Fibroblast of gingiva (primary cell): Measurements from ENCODE around the gene CYP39A1.
A peak's percentile ranks its signal among the peaks of the same experiment; 100 is the strongest.
"Not testable (repeated sequence)": the region's sequence is repeated elsewhere in the genome, so short reads cannot be mapped to it uniquely, and the experiment has no call there.

Experiments used
- DNase-seq: peaks from one replicate; pipeline ENCODE4 v3.0.0-alpha.2; 2011; ENCODE audit warnings: low read depth

Gene CYP39A1

DNA sequence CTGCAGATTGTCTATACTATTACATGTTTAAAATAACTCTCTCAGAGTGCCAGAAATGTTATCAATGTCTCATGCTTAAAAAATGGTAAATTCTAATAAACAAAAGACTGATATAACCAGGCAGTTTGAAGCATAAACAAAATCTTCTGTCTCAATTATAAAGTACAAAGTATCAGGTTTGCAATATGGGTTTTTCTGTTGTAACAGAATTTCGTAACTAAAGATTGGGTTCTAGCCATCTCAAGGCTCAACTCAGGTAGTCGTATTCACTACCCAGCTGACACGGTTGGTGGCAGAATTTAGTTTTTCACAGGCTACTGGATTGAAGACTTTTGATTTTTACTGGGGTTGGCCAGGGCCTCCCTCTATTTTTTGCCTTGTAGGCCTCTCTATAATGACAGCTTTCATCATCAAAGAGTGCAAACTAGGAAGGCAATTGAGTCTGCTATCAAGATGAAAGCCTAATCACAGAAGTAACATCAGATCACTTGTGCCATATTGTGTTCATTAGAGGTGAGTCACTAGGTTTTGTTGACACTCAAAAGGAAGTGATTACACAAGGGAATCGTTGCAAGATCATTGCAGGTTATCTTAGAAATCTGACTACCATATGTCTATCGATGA lies 3.6 kb downstream of the CYP39A1 start:
- DNase-seq, result peak; percentile 35

- not testable (repeated sequence) for DNase-seq
Measured at GRCh38 chr6:46648108-46648507, 4.5 kb downstream of the CYP39A1 start.

DNA sequence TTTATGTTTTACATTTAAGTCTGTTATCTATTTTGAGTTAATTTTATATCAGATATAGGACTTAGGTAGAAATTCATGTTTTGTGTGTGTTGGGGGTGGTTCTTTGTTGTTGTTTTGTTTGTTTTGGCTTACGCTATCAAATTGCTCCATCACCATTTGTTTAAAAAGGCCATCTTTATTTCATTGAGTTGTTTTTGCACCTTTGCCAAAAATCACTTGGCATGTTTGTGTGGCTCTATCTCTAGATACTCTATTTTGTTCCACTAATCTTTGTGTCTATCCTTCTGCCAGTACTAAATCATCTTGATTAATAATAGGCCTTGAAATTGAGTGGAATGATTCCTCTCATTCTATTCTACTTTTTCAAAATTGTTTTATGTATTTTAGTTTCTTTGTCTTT lies 7.4 kb downstream of the CYP39A1 start:
- DNase-seq, result no peak

DNA sequence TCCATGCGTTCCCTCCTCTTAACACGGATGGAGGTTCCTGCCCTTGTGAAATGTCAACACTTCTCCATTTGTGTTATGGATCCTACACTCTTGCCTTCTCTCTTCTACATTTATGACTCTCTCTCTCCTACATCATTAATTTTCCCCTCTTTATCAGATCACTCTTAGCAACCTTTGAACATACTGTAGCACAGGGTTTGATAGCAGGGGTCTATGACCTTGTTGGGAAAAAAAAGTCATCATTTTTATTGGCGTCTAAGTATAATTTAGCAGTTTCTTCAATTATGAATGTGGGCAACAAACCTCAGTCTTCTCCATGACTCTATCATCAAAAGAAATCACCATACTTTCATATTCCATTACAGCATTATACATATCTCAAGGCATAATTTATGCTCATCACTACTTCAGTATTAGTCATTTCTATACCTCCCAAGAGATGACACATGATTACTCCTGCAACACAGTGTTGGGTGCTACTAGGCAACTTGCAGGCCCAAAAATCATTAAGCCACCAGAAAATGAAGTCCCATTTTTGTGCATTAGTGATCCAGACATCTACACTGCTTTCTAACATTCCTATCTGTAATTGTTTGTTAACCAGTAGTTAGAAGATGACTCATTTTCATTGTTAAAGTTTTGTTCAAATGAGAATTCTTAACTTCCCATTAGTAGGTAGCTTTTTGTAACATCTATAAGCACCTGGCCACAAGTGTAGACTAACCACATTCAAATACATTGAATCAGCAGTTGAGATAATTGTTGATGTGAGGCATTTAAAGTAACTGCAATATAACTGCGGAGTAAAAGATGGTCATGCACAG lies 9.5 kb downstream of the CYP39A1 start:
- no peak for DNase-seq

GRCh38 chr6:46638650-46639049 lies 14.0 kb downstream of the CYP39A1 start:
- no peak for DNase-seq

DNA sequence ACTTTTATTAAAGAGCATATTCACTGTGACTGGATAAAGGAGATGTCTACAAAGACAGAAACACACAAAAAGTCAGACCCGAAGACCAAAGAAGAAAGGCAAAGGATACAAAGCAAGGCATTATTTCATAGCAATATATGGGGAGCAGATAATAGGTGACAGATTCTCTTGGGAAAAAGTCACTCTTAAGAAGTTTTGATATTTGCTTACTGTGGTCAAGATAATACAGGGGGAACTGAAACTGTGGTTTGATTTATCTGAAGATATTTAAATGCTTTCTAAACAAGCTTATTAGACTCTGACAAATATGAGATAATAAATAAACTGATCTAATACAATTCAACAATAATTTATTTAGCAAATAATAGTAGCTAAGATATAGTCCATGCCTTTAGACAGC lies 14.7 kb downstream of the CYP39A1 start:
- DNase-seq, result no peak

GRCh38 chr6:46637145-46637544 lies 15.5 kb downstream of the CYP39A1 start:
- peak; percentile 95 for DNase-seq

GRCh38 chr6:46635462-46635861 lies 17.2 kb downstream of the CYP39A1 start:
- DNase-seq, result no peak

DNA sequence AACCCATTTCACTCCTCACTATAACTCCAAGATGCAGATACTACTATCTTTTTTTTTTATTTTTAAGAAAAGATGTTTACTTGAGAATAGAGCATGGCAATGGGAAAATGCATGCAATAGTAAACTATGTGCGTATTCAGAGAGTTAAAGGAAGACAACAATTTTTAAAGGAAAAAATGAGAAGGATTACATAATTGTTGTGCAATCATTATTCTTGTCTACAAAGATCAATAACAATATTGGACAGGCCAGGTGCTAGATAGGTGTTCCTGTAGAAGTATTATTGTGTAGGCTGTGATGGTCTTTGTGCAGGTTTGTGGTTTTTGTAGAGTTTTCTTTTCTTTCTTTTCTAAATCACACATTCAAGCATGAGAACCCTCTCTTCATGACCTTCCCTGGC lies 20.6 kb downstream of the CYP39A1 start:
- no peak for DNase-seq

DNA sequence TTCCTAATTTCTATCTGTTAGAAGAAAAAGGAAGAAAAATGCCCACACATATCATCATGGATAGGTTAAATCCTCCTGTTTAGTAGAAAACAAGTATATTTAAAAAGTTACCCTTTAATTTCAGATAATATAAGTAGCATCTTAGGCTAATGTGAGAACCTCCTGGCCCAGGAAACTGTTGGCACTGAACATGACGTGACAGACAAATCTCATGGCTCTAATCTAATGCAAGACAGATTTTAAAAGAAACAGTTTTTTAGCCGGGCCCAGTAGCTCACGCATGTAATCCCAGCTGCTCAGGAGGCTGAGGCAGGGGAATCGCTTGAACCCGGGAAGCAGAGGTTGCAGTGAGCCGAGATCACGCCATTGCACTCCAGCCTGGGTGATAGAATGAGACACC lies 22.9 kb downstream of the CYP39A1 start:
- no peak for DNase-seq

- no peak for DNase-seq
Measured at GRCh38 chr6:46628976-46629375, 23.6 kb downstream of the CYP39A1 start.

GRCh38 chr6:46628498-46628897 lies 24.1 kb downstream of the CYP39A1 start:
- DNase-seq, result no peak

GRCh38 chr6:46626976-46627375 lies 25.6 kb downstream of the CYP39A1 start:
- no peak for DNase-seq

DNA sequence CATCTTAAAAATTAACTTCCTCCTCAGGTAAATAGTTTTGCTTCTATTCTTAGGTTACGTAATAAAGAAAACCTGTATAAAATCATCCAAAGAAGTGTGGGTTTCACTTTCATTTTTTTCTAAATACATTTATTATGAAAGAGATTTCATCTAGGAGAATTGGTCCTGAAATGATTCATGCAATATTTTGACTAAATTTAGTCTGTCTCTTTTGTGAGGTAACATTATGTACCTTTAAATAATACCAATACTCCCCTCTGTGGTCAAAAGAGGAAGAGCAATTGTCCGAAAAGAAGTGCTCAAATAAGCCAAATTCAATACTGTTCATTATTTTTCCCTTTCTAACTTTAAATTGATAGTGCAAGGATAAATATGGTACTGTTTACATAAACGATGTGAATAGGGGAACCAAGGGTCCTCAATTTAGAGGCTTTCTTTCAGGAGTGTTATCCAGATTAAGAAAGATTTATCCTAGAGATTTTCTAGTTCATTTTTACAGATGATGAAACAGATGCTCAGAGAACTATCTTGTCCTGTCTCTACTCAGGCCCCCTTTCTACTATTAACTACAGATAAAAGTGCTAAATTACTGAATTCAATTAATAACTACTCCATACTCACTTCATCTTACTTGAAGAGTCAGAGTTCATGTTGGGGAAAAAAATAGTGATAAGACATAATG lies 26.2 kb downstream of the CYP39A1 start:
- DNase-seq, result peak; percentile 43

- DNase-seq, result no peak
Measured at GRCh38 chr6:46618726-46619125, 33.9 kb downstream of the CYP39A1 start.

GRCh38 chr6:46612645-46613044 lies 40.0 kb downstream of the CYP39A1 start:
- peak; percentile 25 for DNase-seq

DNA sequence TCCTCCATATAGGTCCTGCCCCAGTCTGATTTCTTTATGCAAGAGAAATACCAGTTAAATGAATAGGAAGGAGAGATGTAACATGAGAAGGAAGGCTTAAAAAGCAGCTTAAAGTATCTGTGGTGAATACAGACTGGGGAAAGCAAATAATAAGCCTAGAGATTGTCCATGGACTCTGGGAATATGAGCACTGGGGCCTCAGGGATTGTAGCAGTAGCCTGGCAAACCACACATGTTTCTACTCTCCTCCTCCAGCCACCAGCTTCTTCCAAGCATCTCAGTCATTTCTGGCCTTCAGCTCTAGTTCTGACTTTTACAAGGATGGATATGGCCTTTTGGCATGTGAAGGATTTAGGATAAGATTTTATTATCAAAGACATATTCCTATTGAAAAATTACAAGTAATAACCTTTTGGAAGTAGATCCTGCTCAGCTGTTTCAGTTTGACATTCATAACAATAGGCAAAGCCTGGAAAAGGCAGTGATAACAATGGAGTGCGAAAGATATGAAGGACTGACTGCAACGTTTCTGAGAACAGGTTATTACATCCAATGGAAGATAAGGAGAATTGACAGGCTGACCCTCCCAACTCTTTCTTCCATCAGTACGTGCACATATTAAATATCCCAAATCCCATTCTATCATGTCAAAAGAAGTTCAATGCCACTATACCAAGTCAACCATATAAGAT lies 41.6 kb downstream of the CYP39A1 start:
- no peak for DNase-seq

DNA sequence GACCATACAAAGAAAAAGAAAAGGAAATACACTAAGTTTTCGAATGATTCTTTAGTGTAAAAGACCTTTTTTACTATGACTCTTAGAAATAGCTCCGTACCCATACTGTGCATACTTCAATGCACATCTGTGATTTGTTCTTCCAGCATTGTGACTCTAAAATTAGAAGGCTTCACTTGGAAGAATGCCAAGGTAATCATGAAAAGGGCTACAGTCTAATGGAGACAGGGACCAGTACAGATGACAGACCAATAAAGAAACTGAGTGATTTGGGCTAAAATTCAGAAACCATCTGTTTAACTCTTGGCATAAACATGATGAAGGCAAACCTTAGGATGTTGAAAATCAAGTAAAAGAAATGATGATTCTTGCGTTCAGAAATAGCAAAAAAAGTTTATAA lies 46.3 kb downstream of the CYP39A1 start:
- DNase-seq, result no peak

GRCh38 chr6:46605091-46605797 lies 47.4 kb downstream of the CYP39A1 start:
- DNase-seq, result no peak

DNA sequence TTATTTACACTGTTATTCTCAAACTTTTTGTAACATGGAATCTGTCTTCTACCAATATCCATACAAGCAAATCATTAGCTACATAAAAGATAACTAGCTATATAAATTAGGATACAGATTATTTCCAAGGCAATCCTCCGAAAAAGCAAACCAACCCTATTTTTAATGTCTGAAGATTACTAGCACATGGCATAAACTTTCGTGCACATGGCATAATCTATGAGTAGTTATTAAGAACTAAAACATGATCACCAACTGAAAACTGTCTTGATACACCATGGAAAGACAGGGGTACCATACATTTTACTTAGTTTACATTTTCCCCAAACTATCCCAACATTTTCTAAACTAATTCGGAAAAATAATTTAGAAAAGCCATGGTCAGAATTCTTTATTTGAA lies 54.4 kb downstream of the CYP39A1 start:
- DNase-seq, result no peak

DNA sequence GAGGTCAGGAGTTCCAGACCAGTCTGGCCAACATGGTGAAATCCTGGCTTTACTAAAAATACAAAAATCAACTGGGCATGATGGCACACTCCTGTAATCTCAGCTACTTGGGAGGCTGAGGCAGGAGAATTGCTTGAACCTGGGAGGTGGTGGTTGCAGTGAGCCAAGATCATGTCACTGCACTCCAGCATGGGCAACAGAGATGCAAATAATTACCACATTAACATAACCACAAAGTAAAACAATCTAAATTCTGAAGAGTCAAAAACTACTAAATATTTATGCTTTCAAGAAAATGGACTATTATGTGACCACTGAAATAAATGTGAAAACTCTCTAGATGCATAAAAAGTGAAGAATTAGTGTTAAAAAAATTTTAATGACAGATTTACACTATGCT lies 59.9 kb downstream of the CYP39A1 start:
- DNase-seq, result no peak

DNA sequence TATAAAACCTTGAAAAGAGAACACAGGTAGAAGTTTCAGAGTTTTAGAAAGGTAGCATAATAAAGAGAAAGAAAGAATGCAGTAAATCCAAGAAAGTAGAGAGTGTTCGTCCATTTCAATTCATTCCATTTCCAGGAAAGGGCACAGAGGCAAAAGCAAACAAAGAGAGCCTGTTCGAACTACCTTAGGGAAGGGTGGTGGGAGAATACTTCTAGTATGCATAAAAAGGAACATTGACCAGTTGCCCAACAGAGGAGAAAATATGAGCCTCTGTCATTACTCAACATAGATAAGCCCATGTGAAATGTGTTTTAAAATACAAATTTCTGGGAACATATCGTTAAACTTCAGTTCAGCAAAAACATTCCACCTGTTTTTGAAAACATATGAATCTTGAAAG lies 60.6 kb downstream of the CYP39A1 start:
- no peak for DNase-seq
